ENCODE measurements around the gene ZSCAN5A.

The ZSCAN5A gene

DNA sequence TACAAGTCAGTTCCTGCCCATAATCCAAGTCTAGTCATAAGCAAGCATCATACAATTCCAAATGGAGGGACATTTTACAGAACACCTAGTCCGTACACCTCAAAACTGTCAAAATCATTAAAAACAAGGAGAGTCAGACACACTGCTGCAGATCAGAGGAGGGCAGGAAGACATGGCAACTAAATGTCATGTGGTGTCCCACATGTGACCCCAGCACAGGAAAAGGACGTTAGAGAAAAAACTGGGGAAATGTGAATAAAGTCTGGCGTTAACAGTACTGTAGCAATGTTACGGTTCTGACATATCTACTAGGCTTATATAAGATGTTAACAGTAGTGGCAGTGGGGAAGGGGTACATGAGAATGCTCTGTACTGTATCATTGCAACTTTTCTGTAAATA is 2.3 kb downstream of the ZSCAN5A start:
- no peak for TF ChIP-seq TEAD4 (IDR thresholded peaks at IDR 0.05)
- no peak for TF ChIP-seq FOXM1 (IDR thresholded peaks at IDR 0.05; ENCODE audit: borderline replicate concordance, low read depth)
- no peak for TF ChIP-seq CEBPB (IDR thresholded peaks at IDR 0.05)
- TF ChIP-seq, protein P1, sequence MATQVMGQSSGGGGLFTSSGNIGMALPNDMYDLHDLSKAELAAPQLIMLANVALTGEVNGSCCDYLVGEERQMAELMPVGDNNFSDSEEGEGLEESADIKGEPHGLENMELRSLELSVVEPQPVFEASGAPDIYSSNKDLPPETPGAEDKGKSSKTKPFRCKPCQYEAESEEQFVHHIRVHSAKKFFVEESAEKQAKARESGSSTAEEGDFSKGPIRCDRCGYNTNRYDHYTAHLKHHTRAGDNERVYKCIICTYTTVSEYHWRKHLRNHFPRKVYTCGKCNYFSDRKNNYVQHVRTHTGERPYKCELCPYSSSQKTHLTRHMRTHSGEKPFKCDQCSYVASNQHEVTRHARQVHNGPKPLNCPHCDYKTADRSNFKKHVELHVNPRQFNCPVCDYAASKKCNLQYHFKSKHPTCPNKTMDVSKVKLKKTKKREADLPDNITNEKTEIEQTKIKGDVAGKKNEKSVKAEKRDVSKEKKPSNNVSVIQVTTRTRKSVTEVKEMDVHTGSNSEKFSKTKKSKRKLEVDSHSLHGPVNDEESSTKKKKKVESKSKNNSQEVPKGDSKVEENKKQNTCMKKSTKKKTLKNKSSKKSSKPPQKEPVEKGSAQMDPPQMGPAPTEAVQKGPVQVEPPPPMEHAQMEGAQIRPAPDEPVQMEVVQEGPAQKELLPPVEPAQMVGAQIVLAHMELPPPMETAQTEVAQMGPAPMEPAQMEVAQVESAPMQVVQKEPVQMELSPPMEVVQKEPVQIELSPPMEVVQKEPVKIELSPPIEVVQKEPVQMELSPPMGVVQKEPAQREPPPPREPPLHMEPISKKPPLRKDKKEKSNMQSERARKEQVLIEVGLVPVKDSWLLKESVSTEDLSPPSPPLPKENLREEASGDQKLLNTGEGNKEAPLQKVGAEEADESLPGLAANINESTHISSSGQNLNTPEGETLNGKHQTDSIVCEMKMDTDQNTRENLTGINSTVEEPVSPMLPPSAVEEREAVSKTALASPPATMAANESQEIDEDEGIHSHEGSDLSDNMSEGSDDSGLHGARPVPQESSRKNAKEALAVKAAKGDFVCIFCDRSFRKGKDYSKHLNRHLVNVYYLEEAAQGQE (IDR thresholded peaks at IDR 0.05; ENCODE audit: low read depth), result no peak
- no peak for TF ChIP-seq EGR1 (IDR thresholded peaks at IDR 0.05)
- no peak for TF ChIP-seq RAD21 (IDR thresholded peaks at IDR 0.05; ENCODE audit: low read depth)
- TF ChIP-seq CREB1 (IDR thresholded peaks at IDR 0.05; ENCODE audit: low read depth), result no peak
- TF ChIP-seq EP300 (IDR thresholded peaks at IDR 0.05; ENCODE audit: borderline replicate concordance), result no peak
- no peak for TF ChIP-seq NFIC (IDR thresholded peaks at IDR 0.05)
- no peak for TF ChIP-seq ZBTB7A (IDR thresholded peaks at IDR 0.05; ENCODE audit: low read depth)
- no peak for TF ChIP-seq TCF12 (IDR thresholded peaks at IDR 0.05; ENCODE audit: low read depth)
- no peak for TF ChIP-seq YY1 (IDR thresholded peaks at IDR 0.05; ENCODE audit: low read depth)
- TF ChIP-seq, protein P2, sequence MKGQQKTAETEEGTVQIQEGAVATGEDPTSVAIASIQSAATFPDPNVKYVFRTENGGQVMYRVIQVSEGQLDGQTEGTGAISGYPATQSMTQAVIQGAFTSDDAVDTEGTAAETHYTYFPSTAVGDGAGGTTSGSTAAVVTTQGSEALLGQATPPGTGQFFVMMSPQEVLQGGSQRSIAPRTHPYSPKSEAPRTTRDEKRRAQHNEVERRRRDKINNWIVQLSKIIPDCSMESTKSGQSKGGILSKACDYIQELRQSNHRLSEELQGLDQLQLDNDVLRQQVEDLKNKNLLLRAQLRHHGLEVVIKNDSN (IDR thresholded peaks at IDR 0.05), result no peak
- TF ChIP-seq, protein P3, sequence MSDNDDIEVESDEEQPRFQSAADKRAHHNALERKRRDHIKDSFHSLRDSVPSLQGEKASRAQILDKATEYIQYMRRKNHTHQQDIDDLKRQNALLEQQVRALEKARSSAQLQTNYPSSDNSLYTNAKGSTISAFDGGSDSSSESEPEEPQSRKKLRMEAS (IDR thresholded peaks at IDR 0.05), result no peak
- TF ChIP-seq TAF1 (IDR thresholded peaks at IDR 0.05; ENCODE audit: low read depth), result no peak

DNA sequence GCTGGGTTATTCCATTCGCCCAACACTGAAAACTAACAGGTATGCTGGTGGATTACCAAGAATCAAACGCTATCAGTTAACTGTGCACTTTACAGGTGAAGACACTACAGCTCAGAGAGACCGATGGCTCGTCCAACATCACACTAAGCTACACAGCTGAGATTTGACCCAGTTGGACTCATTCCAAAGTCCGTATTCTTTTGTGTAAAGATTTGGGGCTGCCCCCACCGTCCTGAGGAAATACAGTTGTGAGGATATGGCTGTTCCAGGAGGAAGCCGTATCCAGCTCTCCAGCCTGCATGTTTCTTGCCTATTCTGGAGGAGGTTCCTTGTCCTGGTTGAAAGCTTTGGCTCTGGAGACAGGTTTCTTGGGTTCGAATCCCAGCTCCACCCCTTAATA is 4.2 kb downstream of the ZSCAN5A start:
- TF ChIP-seq FOXM1 (IDR thresholded peaks at IDR 0.05; ENCODE audit: borderline replicate concordance, low read depth), result no peak

DNA sequence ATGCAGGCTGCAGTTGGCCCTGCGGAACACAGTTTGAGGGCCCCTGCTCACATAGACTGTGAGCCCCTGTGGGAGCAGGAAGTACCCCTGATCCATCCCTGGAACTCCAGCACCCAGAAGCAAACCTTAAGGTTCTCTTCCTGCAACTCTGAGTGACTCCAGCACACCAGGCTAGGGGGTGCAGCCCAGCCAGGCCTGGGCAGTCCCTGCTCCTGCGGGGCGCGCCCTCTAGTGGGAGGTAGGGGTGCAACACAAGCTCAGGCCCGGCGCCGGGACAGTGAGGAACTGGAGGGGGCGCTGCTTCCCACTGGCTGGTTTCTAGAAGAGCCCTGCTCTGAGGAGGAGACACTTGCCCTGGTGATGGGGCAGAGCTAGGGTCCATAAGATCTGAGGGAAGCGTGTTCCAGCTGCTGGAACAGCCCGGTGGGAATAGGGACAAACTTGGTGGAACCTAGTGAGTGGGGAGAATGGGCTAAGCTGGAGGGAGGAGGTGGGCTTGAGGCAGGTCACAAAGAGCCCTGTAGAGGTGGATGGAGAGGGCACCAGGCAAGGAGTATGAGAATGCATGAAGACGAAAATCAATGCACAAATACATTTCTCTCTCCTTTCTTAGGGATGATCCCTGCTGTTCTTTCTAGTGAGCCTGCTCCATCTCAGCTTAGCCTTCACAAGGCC is 5.0 kb downstream of the ZSCAN5A start:
- TF ChIP-seq TCF12 (IDR thresholded peaks at IDR 0.05; ENCODE audit: low read depth) (no peak), ZBTB7A (IDR thresholded peaks at IDR 0.05; ENCODE audit: low read depth) (no peak), RAD21 (IDR thresholded peaks at IDR 0.05; ENCODE audit: low read depth) (peak; percentile 32; the same call in 1 of the 2 replicates), EGR1 (IDR thresholded peaks at IDR 0.05) (no peak), YY1 (IDR thresholded peaks at IDR 0.05; ENCODE audit: low read depth) (no peak)
- TF ChIP-seq, protein P1 (IDR thresholded peaks at IDR 0.05; ENCODE audit: low read depth), result no peak
- TF ChIP-seq, protein P3 (IDR thresholded peaks at IDR 0.05), result no peak
- TF ChIP-seq, protein P2 (IDR thresholded peaks at IDR 0.05), result no peak

DNA sequence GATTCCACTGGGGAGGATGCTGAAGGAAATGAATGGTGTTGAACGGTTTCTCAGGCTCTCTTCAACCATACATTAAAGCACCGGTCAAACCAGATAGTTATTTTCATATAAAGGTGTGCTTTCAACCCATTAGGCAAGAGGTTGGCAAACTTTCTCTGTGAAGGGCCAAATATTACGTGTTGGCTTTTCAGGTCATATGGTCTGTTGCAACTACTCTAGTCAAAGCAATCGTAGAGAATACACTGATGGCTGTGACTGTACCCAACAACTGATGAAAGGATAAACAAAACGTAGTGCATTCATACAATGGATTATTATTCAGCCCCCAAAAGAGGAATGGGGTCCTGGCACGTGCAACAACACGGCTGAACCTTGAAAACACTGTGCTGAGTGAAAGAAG is 5.8 kb downstream of the ZSCAN5A start:
- TF ChIP-seq, protein P2 (IDR thresholded peaks at IDR 0.05), result no peak
- TF ChIP-seq EGR1 (IDR thresholded peaks at IDR 0.05), result no peak
- TF ChIP-seq FOXM1 (IDR thresholded peaks at IDR 0.05; ENCODE audit: borderline replicate concordance, low read depth), result no peak

DNA sequence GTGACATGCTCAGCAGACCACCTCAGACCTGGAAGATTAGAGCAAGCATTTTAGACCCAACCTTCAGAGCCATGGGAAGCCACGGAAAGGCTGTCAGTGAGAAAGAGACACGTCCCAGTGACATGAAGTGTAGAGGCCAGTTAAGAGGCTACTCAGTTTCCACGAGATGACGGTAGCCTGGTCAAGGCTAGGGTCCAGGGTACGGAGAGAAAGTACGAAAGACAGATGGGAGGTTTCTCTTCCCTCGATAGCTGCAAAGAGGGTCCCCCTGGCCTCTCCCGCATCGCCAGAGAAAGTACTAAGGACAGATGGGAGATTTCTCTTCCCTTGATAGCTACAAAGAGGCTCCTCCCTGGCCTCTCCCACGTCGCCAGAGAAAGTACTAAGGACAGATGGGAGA is 8.6 kb downstream of the ZSCAN5A start:
- TF ChIP-seq TCF12 (IDR thresholded peaks at IDR 0.05; ENCODE audit: low read depth), result no peak
- no peak for TF ChIP-seq RAD21 (IDR thresholded peaks at IDR 0.05; ENCODE audit: low read depth)
- TF ChIP-seq, protein P1 (IDR thresholded peaks at IDR 0.05; ENCODE audit: low read depth), result no peak
- no peak for TF ChIP-seq NFIC (IDR thresholded peaks at IDR 0.05)
- TF ChIP-seq, protein P2 (IDR thresholded peaks at IDR 0.05), result no peak
- TF ChIP-seq EP300 (IDR thresholded peaks at IDR 0.05; ENCODE audit: borderline replicate concordance), result no peak
- no peak for TF ChIP-seq YY1 (IDR thresholded peaks at IDR 0.05; ENCODE audit: low read depth)
- TF ChIP-seq CREB1 (IDR thresholded peaks at IDR 0.05; ENCODE audit: low read depth), result no peak
- no peak for TF ChIP-seq CEBPB (IDR thresholded peaks at IDR 0.05)
- no peak for TF ChIP-seq EGR1 (IDR thresholded peaks at IDR 0.05)
- TF ChIP-seq TAF1 (IDR thresholded peaks at IDR 0.05; ENCODE audit: low read depth), result no peak
- TF ChIP-seq, protein P3 (IDR thresholded peaks at IDR 0.05), result no peak
- TF ChIP-seq FOXM1 (IDR thresholded peaks at IDR 0.05; ENCODE audit: borderline replicate concordance, low read depth), result no peak
- TF ChIP-seq TEAD4 (IDR thresholded peaks at IDR 0.05), result no peak
- no peak for TF ChIP-seq ZBTB7A (IDR thresholded peaks at IDR 0.05; ENCODE audit: low read depth)
